GM08714 (cell line): ENCODE data around the gene YKT6.

Source experiments
- H3K4me3 ChIP-seq: fragments of 200-500 bp; sonication (Bioruptor generic); 2 replicates; pipeline ENCODE4 v1.5.1; 2014; ENCODE audit warnings: mild to moderate bottlenecking, low read length, inconsistent platforms
- ZNF274 ChIP-seq: IDR thresholded peaks from 2 replicates; pipeline ENCODE4 v1.6.1; 2012; ENCODE audit warnings: mild to moderate bottlenecking, low read depth, low read length

Gene YKT6

DNA sequence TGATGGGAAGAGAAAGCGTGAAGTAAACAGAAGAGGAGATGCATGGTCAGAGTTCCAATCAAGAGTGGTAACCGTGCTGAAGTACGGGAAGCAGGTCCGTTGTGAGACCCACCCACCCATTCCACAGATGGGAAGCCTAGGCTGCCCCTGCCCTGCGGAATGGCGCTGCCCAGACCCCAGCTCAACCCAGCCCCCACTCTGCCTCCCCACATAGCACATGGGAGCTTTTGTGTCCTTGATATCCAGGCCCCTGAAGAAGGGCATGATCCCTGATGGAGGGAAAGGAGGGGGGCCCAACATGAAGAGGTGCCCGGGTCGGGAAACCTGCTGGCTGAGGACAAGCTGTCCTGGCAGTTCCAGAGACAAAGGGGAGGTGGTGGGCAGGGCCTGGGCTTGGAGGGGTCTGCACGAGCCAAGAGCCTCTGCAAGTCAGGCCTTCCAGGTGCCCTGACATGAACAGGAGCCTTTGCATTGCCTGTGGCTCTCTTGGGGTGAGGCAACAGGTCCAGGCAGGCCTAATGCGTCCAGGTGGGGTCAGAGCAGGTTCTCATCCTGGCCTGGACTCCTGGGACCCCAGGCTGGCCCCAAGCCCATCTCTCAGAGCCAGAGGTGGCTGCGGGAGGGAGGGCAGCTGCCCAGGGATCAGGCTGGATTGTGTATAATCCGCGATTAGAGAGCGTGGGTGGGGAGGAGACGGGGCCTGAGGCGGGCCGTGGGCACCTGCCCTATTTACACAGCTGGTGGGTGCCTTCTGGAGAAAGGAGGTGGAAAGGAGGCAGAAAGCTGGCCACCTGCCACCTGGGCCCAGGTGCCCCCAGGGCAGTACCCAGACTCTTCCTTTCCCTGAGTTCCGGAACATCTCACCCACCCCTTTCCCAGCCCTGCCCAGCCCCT lies 23.5 kb downstream of the YKT6 start:
- no peak overlapping the region for H3K4me3 ChIP-seq
- TF ChIP-seq ZNF274 = no peak

DNA sequence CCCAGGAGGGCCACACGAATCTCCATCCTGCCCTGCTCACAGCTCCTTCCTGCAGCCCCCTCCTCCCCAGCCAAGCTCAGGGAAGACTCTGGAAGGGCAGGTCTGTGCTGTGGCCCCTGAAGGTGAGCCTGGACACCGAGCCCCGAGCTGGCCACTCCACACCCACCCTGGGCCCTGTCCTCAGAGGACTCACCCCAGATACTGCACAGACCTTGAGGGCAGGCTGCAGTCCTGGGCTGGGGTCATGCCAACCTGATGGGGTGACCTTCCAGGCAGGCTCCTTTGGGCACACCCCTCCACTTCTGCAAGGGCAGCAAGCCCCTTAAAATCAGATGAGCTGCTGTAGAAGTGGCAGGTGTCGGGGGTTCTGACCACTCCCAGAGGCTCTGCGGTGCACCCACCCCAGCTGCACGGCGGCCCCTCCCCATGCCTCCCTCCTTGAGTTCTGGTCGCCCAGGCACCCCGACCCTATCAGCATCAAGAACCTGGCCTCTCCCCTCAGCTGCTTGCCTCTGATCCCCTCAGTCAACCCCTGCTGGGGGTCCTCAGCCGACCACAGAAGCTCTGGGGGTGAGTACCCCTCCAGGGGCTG lies 24.3 kb downstream of the YKT6 start:
- H3K4me3 ChIP-seq = no peak overlapping the region
- TF ChIP-seq ZNF274 = no peak

DNA sequence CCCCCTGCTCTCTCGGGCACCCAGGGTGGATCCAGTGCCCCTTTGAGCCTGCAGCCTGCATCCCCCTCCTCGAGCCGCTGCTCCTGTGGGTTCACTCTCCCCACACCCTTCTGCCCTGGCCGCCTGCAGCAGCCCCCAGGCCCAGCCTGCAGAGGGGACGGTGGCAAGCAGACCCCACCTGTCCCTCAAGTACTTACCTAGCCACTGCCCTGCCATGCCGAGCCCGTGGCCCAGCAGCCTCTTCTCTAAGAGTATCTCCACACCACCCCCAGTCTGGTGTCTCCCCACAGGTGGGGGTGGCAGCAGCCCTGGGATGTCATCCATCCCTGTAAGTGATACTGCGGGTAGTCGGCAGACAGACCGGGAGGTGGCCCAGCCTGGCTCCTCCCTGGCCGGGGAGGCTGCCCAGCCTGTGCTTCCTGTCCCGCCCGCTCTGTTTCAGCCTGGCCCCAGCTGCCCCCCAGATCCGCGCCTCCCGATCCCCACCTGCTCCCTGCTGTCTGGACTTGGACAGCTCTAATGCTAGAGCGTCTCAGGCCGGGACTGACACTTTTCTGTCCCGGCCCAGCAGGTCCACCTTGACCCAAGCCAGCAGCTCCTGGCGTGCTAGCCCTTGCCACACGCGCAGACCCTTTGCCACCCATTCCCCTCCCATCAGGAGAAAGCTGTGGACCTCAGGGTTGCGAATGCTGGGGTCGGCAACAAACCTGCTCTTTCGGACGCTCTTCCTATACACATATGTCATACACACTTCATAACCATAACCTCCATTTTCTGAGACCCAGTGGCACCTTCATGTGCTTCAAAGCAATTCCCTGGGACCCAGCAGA lies 25.0 kb downstream of the YKT6 start:
- TF ChIP-seq ZNF274 = no peak
- no peak overlapping the region for H3K4me3 ChIP-seq

DNA sequence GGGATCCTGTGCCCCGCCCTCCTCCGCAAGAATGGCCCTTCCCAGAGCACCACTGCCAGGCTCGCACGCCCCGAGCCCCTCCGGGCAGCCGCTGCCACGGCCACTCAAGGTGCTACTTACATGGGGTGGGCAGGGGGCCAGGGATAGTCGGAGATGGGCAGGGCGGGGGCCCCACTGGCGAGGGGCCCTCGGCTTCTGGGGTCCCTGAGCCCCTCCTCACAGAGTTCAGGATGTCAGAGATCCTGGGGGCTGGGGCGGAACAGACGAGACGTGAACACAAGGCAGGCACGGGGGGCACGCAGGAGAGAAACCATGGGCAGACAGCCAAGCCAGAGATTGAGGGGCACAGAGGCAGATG lies 25.6 kb downstream of the YKT6 start:
- H3K4me3 ChIP-seq = no peak overlapping the region
- TF ChIP-seq ZNF274 = no peak

DNA sequence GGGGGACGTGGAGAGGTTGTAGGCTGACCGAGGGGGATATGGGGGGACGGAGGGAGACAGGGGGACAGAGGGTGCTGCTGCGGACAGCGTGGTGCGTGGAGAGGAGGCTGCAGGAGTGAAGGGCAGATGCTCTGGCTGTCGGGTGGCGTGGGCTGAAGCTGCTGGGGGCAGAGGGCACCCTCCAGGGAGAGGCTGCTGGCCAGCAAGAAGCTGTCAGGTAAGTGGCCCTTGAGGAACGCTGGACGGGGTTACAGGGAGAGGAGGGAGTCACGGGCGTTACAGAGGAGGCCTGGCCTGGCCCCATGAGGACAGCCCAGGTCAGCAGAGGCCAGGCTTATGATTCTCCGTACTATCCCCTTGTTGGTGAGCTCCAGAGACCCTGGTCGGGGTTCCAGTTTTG lies 27.1 kb downstream of the YKT6 start:
- TF ChIP-seq ZNF274 = no peak
- H3K4me3 ChIP-seq = no peak overlapping the region

DNA sequence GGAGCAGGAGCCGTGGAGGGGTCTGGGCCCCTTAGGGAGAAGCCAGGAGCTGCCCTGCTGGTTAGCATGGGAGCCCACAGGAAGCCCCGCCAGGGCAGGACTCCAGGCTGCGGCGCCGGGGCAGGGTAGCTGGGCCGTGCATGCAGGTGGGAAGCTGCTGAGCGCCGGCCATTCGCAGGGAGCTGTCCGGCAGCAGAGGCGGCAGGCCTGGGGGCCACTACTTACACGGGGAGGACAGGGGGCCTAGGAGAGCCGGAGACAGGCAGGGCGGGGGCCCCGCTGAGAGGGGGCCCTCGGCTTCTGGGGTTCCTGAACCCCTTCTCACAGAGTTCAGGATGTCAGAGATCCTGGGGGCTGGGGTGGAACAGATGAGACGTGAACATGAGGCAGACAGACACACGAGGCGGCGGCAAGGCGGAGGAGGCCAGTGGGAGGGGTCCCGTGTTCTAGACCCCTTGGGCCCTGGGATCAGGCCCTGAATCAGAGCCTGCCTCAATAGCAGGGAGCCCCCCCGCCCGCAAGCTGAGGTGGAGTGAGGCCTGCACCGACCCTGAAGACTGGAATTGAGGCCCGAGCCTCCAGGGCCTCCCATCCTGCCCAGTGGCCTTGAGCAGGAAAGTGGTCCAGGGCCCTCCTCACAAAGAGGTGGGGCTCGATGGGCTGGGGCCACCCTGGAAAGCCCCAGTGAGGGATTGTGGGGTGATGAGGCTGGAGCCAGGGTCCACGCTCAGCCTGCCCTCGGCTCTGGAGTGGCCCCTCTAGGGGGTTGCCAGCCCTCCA lies 28.0 kb downstream of the YKT6 start:
- no peak for TF ChIP-seq ZNF274
- H3K4me3 ChIP-seq = no peak overlapping the region

DNA sequence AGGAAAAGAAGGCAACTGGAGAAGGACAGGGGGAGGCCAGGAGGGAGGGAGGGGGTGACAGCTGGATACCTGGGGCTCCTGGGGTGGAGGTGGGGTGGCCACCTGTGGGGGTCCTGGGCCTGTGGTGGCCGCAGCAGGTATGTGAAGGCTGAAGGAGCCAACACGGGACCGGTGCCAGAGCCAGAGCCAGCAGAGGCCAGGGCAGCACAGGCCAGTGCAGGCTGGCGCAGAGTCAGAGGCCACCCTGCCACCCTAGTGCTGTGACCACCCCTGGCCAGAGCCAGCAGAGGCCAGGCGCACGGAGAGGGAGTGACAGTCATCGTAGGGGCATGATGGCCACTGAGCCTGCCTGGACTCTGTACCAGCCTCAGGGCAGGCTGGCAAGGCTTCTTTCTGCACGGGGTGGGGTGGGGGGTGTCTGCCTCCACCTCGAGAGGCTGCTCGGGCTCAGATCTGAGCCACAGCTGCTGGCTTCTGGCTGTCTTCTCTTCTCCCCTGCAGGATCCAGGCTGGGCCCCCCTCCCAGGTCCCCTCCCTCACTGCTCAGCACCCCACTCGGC lies 28.8 kb downstream of the YKT6 start:
- no peak overlapping the region for H3K4me3 ChIP-seq
- no peak for TF ChIP-seq ZNF274

DNA sequence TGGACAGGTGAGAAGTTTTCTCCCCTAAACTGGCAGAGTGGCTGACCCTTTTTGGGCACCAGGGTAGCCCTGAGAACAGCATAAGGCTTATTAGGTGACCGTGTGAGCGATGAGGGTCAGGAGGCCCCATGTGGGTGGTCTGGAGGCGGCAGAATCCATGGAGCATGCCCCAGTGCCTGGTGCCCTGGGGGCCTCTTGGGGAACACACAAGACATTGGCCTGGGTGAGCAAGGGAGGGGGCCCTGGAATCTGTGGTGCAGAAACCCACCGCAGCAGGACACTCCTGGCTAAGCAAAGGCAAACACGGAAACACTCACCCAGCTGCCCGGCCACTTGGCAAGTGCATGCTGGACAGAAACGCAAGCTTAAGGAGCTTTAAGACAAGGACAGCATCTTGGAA lies 29.5 kb downstream of the YKT6 start:
- H3K4me3 ChIP-seq = no peak overlapping the region
- TF ChIP-seq ZNF274 = no peak

DNA sequence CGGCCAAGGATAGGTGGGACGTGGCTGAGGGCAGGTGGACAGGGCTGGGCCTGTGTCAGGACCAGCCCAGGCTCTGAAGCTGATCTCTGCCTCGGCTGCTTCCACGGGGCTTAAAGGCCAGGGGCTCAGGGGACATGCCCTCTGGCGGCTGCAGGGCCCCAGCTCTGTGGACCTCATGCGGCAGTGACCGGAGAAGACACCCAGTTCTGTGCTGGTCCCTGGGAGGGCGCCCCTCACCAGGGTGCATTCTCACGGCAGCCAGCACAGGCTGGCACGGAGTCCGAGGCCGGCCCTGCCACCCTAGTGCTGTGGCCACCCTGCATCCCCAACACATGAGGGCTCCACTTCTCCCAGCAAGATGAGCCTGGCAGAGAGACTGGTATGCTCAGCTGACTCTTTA lies 30.3 kb downstream of the YKT6 start:
- H3K4me3 ChIP-seq = no peak overlapping the region
- no peak for TF ChIP-seq ZNF274

DNA sequence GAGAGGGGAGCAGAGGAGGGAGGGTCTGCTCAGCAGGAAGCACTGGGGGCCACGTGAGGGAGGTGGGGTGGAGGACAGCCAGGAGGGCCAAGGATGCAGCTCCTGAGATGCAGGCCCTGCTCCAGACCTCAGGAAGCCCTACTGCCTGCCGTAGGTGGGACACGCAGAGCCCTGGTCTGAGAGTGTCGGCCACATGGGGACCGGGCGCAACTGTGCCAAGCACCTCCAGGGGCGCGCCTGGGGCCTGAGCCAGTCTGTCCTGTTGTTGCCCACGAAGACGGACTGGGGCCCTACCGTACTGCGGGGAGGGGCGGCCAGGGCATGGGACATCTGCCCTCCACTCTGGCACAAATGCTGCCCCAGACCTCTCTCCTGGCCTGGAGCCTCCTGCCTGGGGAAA lies 31.6 kb downstream of the YKT6 start:
- TF ChIP-seq ZNF274 = no peak
- H3K4me3 ChIP-seq = no peak overlapping the region

DNA sequence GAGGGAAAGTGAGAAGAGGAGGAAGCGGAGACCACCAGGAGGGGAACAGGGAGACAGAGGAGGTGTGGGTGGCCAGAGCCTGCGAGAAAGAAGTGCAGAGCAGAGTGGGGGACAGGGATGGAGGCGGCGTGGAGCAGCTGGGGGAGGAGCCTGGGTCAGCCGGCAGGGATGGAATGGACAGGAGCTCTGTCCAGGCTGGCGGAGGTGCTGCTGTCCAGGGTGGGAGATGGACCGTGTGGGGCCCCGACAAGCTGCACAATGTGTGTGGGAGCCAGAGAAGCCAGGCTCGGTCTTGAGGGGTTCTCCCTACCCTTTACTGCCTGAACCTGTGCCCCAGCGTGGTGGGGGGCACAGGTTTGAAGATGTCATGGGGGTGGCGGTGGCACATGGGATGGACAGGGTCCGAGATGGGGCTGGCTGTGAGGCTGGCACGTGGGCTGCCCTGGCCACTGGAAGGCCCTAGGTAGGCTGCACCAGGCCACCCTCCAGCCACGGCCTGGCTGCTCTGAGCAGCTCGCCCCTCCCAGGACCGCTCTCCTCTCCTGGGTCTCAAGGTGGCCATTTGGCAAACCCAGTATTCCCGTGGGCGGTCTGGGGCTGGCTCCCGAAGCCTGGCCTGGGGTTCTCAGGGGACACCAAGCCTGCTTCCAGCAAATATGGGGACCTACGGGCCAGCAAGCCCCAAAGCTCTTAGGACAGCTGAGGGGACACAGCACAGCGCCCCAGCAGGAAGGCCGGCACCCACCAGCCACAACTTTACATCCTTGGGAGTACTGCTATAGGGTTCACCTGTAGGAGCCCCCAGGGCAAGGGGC lies 32.3 kb downstream of the YKT6 start:
- TF ChIP-seq ZNF274 = no peak
- H3K4me3 ChIP-seq = no peak overlapping the region

DNA sequence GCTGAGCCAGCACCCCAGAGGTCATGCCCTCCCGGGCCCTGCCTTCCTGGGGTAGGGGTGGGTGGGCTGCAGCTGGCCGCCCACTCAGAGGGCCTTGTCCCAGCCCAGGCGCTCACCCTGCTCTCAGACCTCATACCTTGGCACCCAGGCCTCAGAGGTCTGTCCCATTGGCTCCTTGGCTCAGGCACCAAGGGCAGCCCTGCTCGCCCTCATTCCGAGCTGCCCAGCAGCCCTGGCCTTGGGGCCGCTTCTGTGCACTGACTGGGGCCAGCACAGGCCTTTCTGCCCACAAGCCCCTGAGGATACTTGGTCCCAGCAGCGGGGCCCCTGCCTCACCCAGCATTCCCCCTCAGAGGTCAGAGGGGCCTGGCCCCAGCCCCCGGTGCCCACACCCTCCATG lies 34.3 kb downstream of the YKT6 start:
- no peak for TF ChIP-seq ZNF274
- H3K4me3 ChIP-seq = no peak overlapping the region
